Measurements from ENCODE around the gene CLDN20.

DNA sequence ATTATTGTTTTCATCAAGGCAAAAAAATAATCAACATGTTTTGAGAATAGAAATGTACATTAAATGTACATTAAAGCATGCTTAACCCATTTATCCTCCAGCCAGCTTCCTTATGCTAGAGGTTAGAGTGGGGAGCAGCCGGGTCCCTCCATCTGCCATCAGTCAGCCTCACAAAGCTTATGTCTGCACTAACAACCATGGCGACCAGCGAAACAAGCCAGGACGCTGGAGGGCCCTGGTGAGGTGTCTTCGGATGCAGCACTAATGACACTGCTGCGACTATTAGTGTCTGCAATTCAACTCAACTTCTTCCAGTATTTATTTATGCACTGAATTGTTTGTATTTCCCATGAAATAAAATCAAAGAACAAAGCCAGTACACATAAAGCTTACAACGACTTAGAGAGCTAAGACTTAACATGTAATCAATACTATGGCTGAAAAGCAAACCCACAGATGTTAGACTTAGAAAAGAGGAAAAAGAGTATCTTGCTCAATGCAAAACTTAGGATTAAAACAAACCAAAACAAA lies 6.8 kb downstream of the CLDN20 start:
- TF ChIP-seq CTCF (IDR thresholded peaks at IDR 0.05) (no peak), POLR2A (IDR thresholded peaks at IDR 0.05) (no peak)

Measured in testis (tissue), 2 donors.